WI38 (cell line): ENCODE measurements around the gene TTLL11.

Source experiments
- H3K4me3 ChIP-seq: 2 replicates; pipeline ENCODE4 v1.5.1; 2011; ENCODE audit warnings: low read depth, mild to moderate bottlenecking, control low read depth, low read length
- CTCF ChIP-seq: IDR thresholded peaks from 2 replicates; pipeline ENCODE4 v1.5.1; 2012; ENCODE audit warnings: low read depth, mild to moderate bottlenecking, control low read depth, low read length

Gene TTLL11

GRCh38 chr9:122028089-122028488, 65.0 kb downstream of the TTLL11 start:
- no peak overlapping the region for H3K4me3 ChIP-seq
- no peak for TF ChIP-seq CTCF

- TF ChIP-seq CTCF: no peak
- H3K4me3 ChIP-seq: no peak overlapping the region
These were observed 72.7 kb downstream of the TTLL11 start for GRCh38 chr9:122020398-122020797.

- H3K4me3 ChIP-seq: no peak overlapping the region
- no peak for TF ChIP-seq CTCF
These were observed 76.4 kb downstream of the TTLL11 start for GRCh38 chr9:122016744-122017143.

GRCh38 chr9:122016309-122016708, 76.8 kb downstream of the TTLL11 start:
- TF ChIP-seq CTCF: no peak

GRCh38 chr9:122015170-122015821, 77.8 kb downstream of the TTLL11 start:
- TF ChIP-seq CTCF: no peak
- no peak overlapping the region for H3K4me3 ChIP-seq

More at GRCh38 chr9:122016309-122016708, 76.8 kb downstream of the TTLL11 start:
- H3K4me3 ChIP-seq: no peak overlapping the region

GRCh38 chr9:122011818-122012498, 81.2 kb downstream of the TTLL11 start:
- no peak overlapping the region for H3K4me3 ChIP-seq
- no peak for TF ChIP-seq CTCF

- no peak overlapping the region for H3K4me3 ChIP-seq
- TF ChIP-seq CTCF: no peak
These were observed 84.5 kb downstream of the TTLL11 start for GRCh38 chr9:122008559-122008958.
